B cell (primary cell): ENCODE measurements around the gene AGAP1. TPM values are rescaled to one million over a fixed set of nuclear protein-coding genes. Genes with fewer than 3 reads are reported as not detected.

Source experiments
- ATAC-seq: fragments of 200-7000 bp; cut with Tn5 transposase; one replicate; pipeline ENCODE4 v1.10.0; 2021; ENCODE audit warnings: low read depth, mild to moderate bottlenecking, moderate number of reproducible peaks, moderate library complexity
- CTCF ChIA-PET: fragments of 350-600 bp; sonication (Branson Sonifier 250); formaldehyde crosslinking; loops from one replicate; lab custom pipeline; 2021; ENCODE audit warnings: antibody characterized with exemption, inconsistent platforms; lab: Charles Lee
- POLR2A ChIA-PET: fragments of 350-600 bp; sonication (Branson Sonifier 250); formaldehyde crosslinking; loops from one replicate; lab custom pipeline; 2021; ENCODE audit warnings: antibody characterized with exemption; lab: Charles Lee
- DNase-seq: peaks from one replicate; pipeline ENCODE4 v3.0.0; 2013
- H2AFZ ChIP-seq: 2 replicates; pipeline ENCODE4 v1.6.1; 2012; ENCODE audit warnings: mild to moderate bottlenecking, low read depth, low read length; ENCODE audit not compliant: insufficient read depth, poor library complexity, severe bottlenecking
- H3K27ac ChIP-seq, 2 donors: 1 replicate in 1 of 2; 2 replicates in 1 of 2; pipeline ENCODE4 v1.5.1; 2012 to 2013; ENCODE audit warnings: low read length in 2 of 2, mild to moderate bottlenecking in 2 of 2, moderate library complexity in 1 of 2
- H3K27me3 ChIP-seq, 4 experiments: fragments of 200-600 bp in 1 of 4; sonication (generic) in 1 of 4; replicated peaks in 1 of 4; 1 replicate in 2 of 4; 2 replicates in 2 of 4; pipeline versions ENCODE4 v1.6.1 to v1.7.0; 2013 to 2016; ENCODE audit warnings: low read length in 3 of 4, mild to moderate bottlenecking in 2 of 4, mixed read lengths in 1 of 4, moderate library complexity in 1 of 4; ENCODE audit not compliant: insufficient read depth in 4 of 4, control insufficient read depth in 3 of 4; ENCODE audit errors: control extremely low read depth in 1 of 4
- H3K36me3 ChIP-seq, 2 experiments: replicated peaks in 1 of 2; 1 replicate in 1 of 2; 2 replicates in 1 of 2; pipeline versions ENCODE4 v1.6.1 to v1.7.1; 2013; ENCODE audit warnings: low read length in 1 of 2; ENCODE audit not compliant: insufficient read depth in 2 of 2, control insufficient read depth in 1 of 2; ENCODE audit errors: control extremely low read depth in 1 of 2, extremely low read depth in 1 of 2
- H3K4me1 ChIP-seq, 2 donors: fragments of 200-600 bp in 1 of 2; sonication (generic) in 1 of 2; 1 replicate in 1 of 2; 2 replicates in 1 of 2; pipeline versions ENCODE4 v1.5.1 to v1.6.1; 2013 to 2017; ENCODE audit warnings: low read length in 2 of 2; ENCODE audit not compliant: control insufficient read depth in 2 of 2, insufficient read depth in 2 of 2
- H3K4me2 ChIP-seq: replicated peaks from 2 replicates; pipeline ENCODE3; 2012; ENCODE audit warnings: mild to moderate bottlenecking, low read depth, low read length; ENCODE audit not compliant: poor library complexity, severe bottlenecking
- H3K4me3 ChIP-seq, 5 experiments: fragments of 200-600 bp in 1 of 5; sonication (generic) in 1 of 5; 1 replicate in 3 of 5; 2 replicates in 2 of 5; pipeline versions ENCODE4 v1.5.1 to v1.7.0; 2011 to 2016; ENCODE audit warnings: low read length in 4 of 5, mild to moderate bottlenecking in 4 of 5, low read depth in 2 of 5, control low read depth in 1 of 5, moderate library complexity in 1 of 5; ENCODE audit not compliant: insufficient read depth in 1 of 5; ENCODE audit errors: control extremely low read depth in 1 of 5, extremely low read depth in 1 of 5
- H3K79me2 ChIP-seq: fragments of 200-600 bp; sonication (generic); one replicate; pipeline ENCODE4 v1.6.0; 2016; ENCODE audit warnings: low read length; ENCODE audit not compliant: control insufficient read depth, insufficient read depth
- H3K9ac ChIP-seq: fragments of 200-600 bp; sonication (generic); 2 replicates; pipeline ENCODE4 v1.6.1; 2017; ENCODE audit warnings: mild to moderate bottlenecking, low read length, moderate library complexity
- H3K9me3 ChIP-seq, 3 donors: one replicate each; pipeline versions ENCODE4 v1.6.1 to v1.7.1; 2013; ENCODE audit warnings: low read length in 2 of 3; ENCODE audit not compliant: control insufficient read depth in 2 of 3, insufficient read depth in 1 of 3; ENCODE audit errors: control extremely low read depth in 1 of 3
- H4K20me1 ChIP-seq: 2 replicates; pipeline ENCODE4 v1.6.0; 2012; ENCODE audit warnings: mild to moderate bottlenecking, low read length; ENCODE audit not compliant: insufficient read depth, control insufficient read depth, poor library complexity, severe bottlenecking
- H3K27ac Mint-ChIP-seq: one replicate; pipeline ENCODE4 v1.8.0; 2021; ENCODE audit warnings: mixed read lengths
- H3K27me3 Mint-ChIP-seq: one replicate; pipeline ENCODE4 v1.8.0; 2021; ENCODE audit warnings: mixed read lengths
- H3K4me1 Mint-ChIP-seq: one replicate; pipeline ENCODE4 v1.8.0; 2021; ENCODE audit warnings: mixed read lengths
- H3K4me3 Mint-ChIP-seq: one replicate; pipeline ENCODE4 v1.8.0; 2021; ENCODE audit warnings: mixed read lengths
- H3K9me3 Mint-ChIP-seq: one replicate; pipeline ENCODE4 v1.8.0; 2022; ENCODE audit warnings: mixed read lengths; ENCODE audit not compliant: insufficient read depth
- CTCF ChIP-seq: fragments of 200-600 bp; IDR thresholded peaks from one replicate; pipeline ENCODE4 v1.8.0; 2022; ENCODE audit warnings: antibody characterized with exemption, mild to moderate bottlenecking
- EZH2 ChIP-seq: IDR thresholded peaks from 2 replicates; pipeline ENCODE4 v1.6.1; 2012; ENCODE audit warnings: borderline replicate concordance, low read depth, mild to moderate bottlenecking, moderate library complexity, low read length; ENCODE audit not compliant: insufficient read depth, poor library complexity, severe bottlenecking
- WGBS: methylation state at CpG from one replicate; pipeline ENCODE4 v1.1.5; 2013; ENCODE audit warnings: missing lambda C conversion rate; ENCODE audit not compliant: insufficient coverage; 5-methylcytosine and 5-hydroxymethylcytosine counted together
- intact Hi-C: fragments of 100-400 bp; cut with micrococcal nuclease; formaldehyde crosslinking; loops from one replicate; pipeline ENCODE4 v1.10.0; 2022
- polyA plus RNA-seq: library from polyadenylated mRNA; depleted of rRNA; stranded (reverse); fragments of >200 nt; gene quantifications from 2 replicates; pipeline ENCODE4 v1.2.3, GENCODE V29; 2012
- total RNA-seq, 2 donors: library from RNA; stranded (reverse); fragments of 120-200 nt in 1 of 2; gene quantifications; 1 replicate in 1 of 2; 2 replicates in 1 of 2; pipeline versions ENCODE4 v1.2.3 to v1.2.4, GENCODE V29; 2013 to 2022

The AGAP1 gene
- total and polyA plus RNA-seq, 2 donors (not counting 1 experiment from before 2014, with no cell fraction given), result 0.01 TPM; not detected in 1

- no peak overlapping the region for H2AFZ ChIP-seq
- intact Hi-C loops, result no loop called here
- H3K9me3 Mint-ChIP-seq, result no peaks in the 10 kb centered on the region
- H4K20me1 ChIP-seq, result no peaks in the 10 kb centered on the region
- H3K79me2 ChIP-seq, result no peaks in the 10 kb centered on the region
- 8% methylated on average over 7 of the region's 7 CpGs for WGBS
- peaks cover 0 to 81% (median 38%) of the 10 kb centered on the region in 4 experiments for H3K27me3 ChIP-seq
- H3K27me3 Mint-ChIP-seq, result peaks cover 62% of the 10 kb centered on the region
- H3K9ac ChIP-seq, result no peak overlapping the region
- no peak overlapping the region for H3K4me3 ChIP-seq
- DNase-seq, result no peak
- H3K4me3 Mint-ChIP-seq, result no peak overlapping the region
- ChIA-PET CTCF (interaction anchor here (0.9 kb wide), 1 partner anchor 12 kb away, joined by 3 read pairs; no protein-coding TSS in a partner anchor), POLR2A (no interaction called here)
- H3K27ac ChIP-seq, result no peak overlapping the region
- H3K4me2 ChIP-seq, result no peak overlapping the region
- H3K9me3 ChIP-seq, result peaks cover 0 to 33% (median 1%) of the 10 kb centered on the region in 3 donors
- TF ChIP-seq EZH2 (no peak), CTCF (no peak)
- H3K4me1 ChIP-seq, result peaks cover 3 to 6% of the 10 kb centered on the region in 2 donors
- no peaks in the 10 kb centered on the region for H3K36me3 ChIP-seq
- no peak overlapping the region for H3K27ac Mint-ChIP-seq
- H3K4me1 Mint-ChIP-seq, result peaks cover 4% of the 10 kb centered on the region
- ATAC-seq, result no peak
Observed at GRCh38 chr2:236176417-236176816, 682.6 kb downstream of the AGAP1 start.

- Histone ChIP-seq H3K4me2 (no peak overlapping the region), H3K36me3 (no peaks in the 10 kb centered on the region), H3K9me3 (peaks cover 0 to 30% (median 1%) of the 10 kb centered on the region in 3 donors), H3K79me2 (no peaks in the 10 kb centered on the region), H3K9ac (no peak overlapping the region), H3K4me1 (peaks cover 3 to 6% of the 10 kb centered on the region in 2 donors), H3K27me3 (peaks cover 0 to 81% (median 38%) of the 10 kb centered on the region in 4 experiments), H3K4me3 (no peak overlapping the region), H2AFZ (no peak overlapping the region), H4K20me1 (no peaks in the 10 kb centered on the region), H3K27ac (no peak overlapping the region)
- Mint-ChIP-seq H3K9me3 (no peaks in the 10 kb centered on the region), H3K4me3 (no peak overlapping the region), H3K4me1 (peaks cover 4% of the 10 kb centered on the region), H3K27me3 (peaks cover 62% of the 10 kb centered on the region), H3K27ac (no peak overlapping the region)
- DNase-seq (no peak), ATAC-seq (no peak)
- ChIA-PET POLR2A (no interaction called here), CTCF (no interaction called here)
- intact Hi-C loops, result no loop called here
- TF ChIP-seq EZH2, result no peak
- no peak for TF ChIP-seq CTCF
- WGBS, result 56% methylated on average over 17 of the region's 21 CpGs
Observed at GRCh38 chr2:236176951-236177350, 683.1 kb downstream of the AGAP1 start.
